ENCODE measurements around the gene BAHCC1.

The BAHCC1 gene

GRCh38 chr17:81387100-81388090 lies 7.9 kb upstream of the BAHCC1 start (continued):
- TF ChIP-seq ZNF518A (tag by site-specific recombination; conservative IDR thresholded peaks at IDR 0.05; ENCODE audit: low read depth) (no peak), ZNF610 (tag by site-specific recombination; IDR thresholded peaks at IDR 0.05; ENCODE audit: borderline replicate concordance) (no peak), ZEB2 (tag by site-specific recombination; IDR thresholded peaks at IDR 0.05) (peak; percentile 71), KLF9 (tag by site-specific recombination; IDR thresholded peaks at IDR 0.05; ENCODE audit: low read depth) (no peak; the same call in 1 of the 2 replicates), ZNF600 (tag by site-specific recombination; IDR thresholded peaks at IDR 0.05) (peak; percentile 88), ZNF132 (tag by site-specific recombination; IDR thresholded peaks at IDR 0.05; ENCODE audit: borderline replicate concordance) (no peak), ZNF433 (tag by site-specific recombination; IDR thresholded peaks at IDR 0.05; ENCODE audit: low read depth) (no peak), ZNF501 (tag by site-specific recombination; IDR thresholded peaks at IDR 0.05) (no peak), ZBTB10 (tag by site-specific recombination; IDR thresholded peaks at IDR 0.05) (peak; percentile 62), ZBTB8A (tag by site-specific recombination; IDR thresholded peaks at IDR 0.05) (peak; percentile 90), ZNF121 (tag by site-specific recombination; IDR thresholded peaks at IDR 0.05) (no peak), ZNF580 (tag by site-specific recombination; IDR thresholded peaks at IDR 0.05) (no peak), ZBTB21 (tag by site-specific recombination; IDR thresholded peaks at IDR 0.05) (no peak), ZNF169 (tag by site-specific recombination; IDR thresholded peaks at IDR 0.05) (no peak), ZNF18 (tag by site-specific recombination; IDR thresholded peaks at IDR 0.05) (no peak; the same call in 1 of the 2 replicates), PRDM2 (tag by site-specific recombination; IDR thresholded peaks at IDR 0.05; ENCODE audit: borderline replicate concordance) (no peak), ZNF513 (tag by site-specific recombination; IDR thresholded peaks at IDR 0.05) (peak; percentile 53; the same call in 1 of the 2 replicates), ZNF585B (tag by site-specific recombination; IDR thresholded peaks at IDR 0.05) (no peak), ZNF768 (tag by site-specific recombination; IDR thresholded peaks at IDR 0.05) (no peak), BCL11B (tag by site-specific recombination; IDR thresholded peaks at IDR 0.05; ENCODE audit: low read depth) (no peak), IKZF3 (tag by site-specific recombination; IDR thresholded peaks at IDR 0.05) (peak; percentile 72)

Measured in HEK293 (cell line).